GM23338 (cell line): ENCODE measurements around the gene HACD2. TPM values are rescaled to one million over a fixed set of nuclear protein-coding genes. Genes with fewer than 3 reads are reported as not detected.

Experiments
- ATAC-seq: fragments of 200-7000 bp; cut with Tn5 transposase; 3 replicates; pipeline ENCODE4 v1.9.1; 2020
- DNase-seq: peaks from one replicate; pipeline ENCODE4 v3.0.0-alpha.2; 2015; ENCODE audit warnings: low spot score
- H2AFZ ChIP-seq: fragments of 200-600 bp; sonication (generic); 2 replicates; pipeline ENCODE4 v1.8.0; 2016; ENCODE audit warnings: antibody characterized with exemption, mild to moderate bottlenecking, moderate library complexity
- H3F3A ChIP-seq: fragments of 200-600 bp; sonication (generic); replicated peaks from 2 replicates; pipeline ENCODE4 v1.8.0; 2017; ENCODE audit warnings: antibody characterized with exemption, mixed run types, low read depth
- H3K27ac ChIP-seq: fragments of 200-600 bp; sonication (generic); 2 replicates; pipeline ENCODE4 v1.6.1; 2016; ENCODE audit warnings: low read depth
- H3K27me3 ChIP-seq: fragments of 200-600 bp; sonication (generic); 2 replicates; pipeline ENCODE4 v1.8.0; 2016; ENCODE audit warnings: mild to moderate bottlenecking, mixed run types, moderate library complexity; ENCODE audit not compliant: insufficient read depth
- H3K36me3 ChIP-seq: fragments of 200-600 bp; sonication (generic); 2 replicates; pipeline ENCODE4 v1.8.0; 2016; ENCODE audit warnings: mild to moderate bottlenecking; ENCODE audit not compliant: insufficient read depth
- H3K4me1 ChIP-seq: fragments of 200-600 bp; sonication (generic); 2 replicates; pipeline ENCODE4 v1.8.0; 2016; ENCODE audit warnings: mild to moderate bottlenecking, moderate library complexity; ENCODE audit not compliant: insufficient read depth
- H3K4me2 ChIP-seq: fragments of 200-600 bp; sonication (generic); 2 replicates; pipeline ENCODE4 v1.7.1; 2017; ENCODE audit warnings: mixed run types
- H3K4me3 ChIP-seq: fragments of 200-600 bp; sonication (generic); 2 replicates; pipeline ENCODE4 v1.6.1; 2016; ENCODE audit warnings: mixed run types
- H3K79me2 ChIP-seq: fragments of 200-600 bp; sonication (generic); replicated peaks from 2 replicates; pipeline ENCODE4 v1.8.0; 2017; ENCODE audit warnings: mild to moderate bottlenecking; ENCODE audit not compliant: insufficient read depth
- H3K9me2 ChIP-seq: fragments of 200-600 bp; sonication (generic); 2 replicates; pipeline ENCODE4 v1.8.0; 2017; ENCODE audit not compliant: insufficient read depth
- H4K20me1 ChIP-seq: fragments of 200-600 bp; sonication (generic); replicated peaks from 2 replicates; pipeline ENCODE4 v1.8.0; 2017; ENCODE audit warnings: mild to moderate bottlenecking; ENCODE audit not compliant: insufficient read depth
- H3K27ac Mint-ChIP-seq: 2 replicates; pipeline ENCODE4 v1.8.0; 2020; ENCODE audit warnings: inconsistent platforms, mild to moderate bottlenecking, moderate library complexity, mixed read lengths
- H3K27me3 Mint-ChIP-seq: 3 replicates; pipeline ENCODE4 v1.8.0; 2022; ENCODE audit warnings: low read depth, mild to moderate bottlenecking, moderate library complexity, mixed read lengths, inconsistent platforms; ENCODE audit not compliant: insufficient read depth, poor library complexity
- H3K36me3 Mint-ChIP-seq: 3 replicates; pipeline ENCODE4 v1.8.0; 2021; ENCODE audit warnings: low read depth, mild to moderate bottlenecking, inconsistent platforms, moderate library complexity, mixed read lengths
- H3K4me1 Mint-ChIP-seq: 3 replicates; pipeline ENCODE4 v1.8.0; 2020; ENCODE audit warnings: mild to moderate bottlenecking, inconsistent platforms, mixed read lengths
- H3K4me3 Mint-ChIP-seq: 3 replicates; pipeline ENCODE4 v1.8.0; 2021; ENCODE audit warnings: moderate library complexity, mild to moderate bottlenecking, inconsistent platforms, mixed read lengths
- H3K9me3 Mint-ChIP-seq: 3 replicates; pipeline ENCODE4 v1.8.0; 2020; ENCODE audit warnings: moderate library complexity, mild to moderate bottlenecking, inconsistent platforms, mixed read lengths
- CREB1 ChIP-seq: fragments of 250-450 bp; sonication (Bioruptor Pico); IDR thresholded peaks from 2 replicates; pipeline ENCODE4 v1.5.0; 2020; ENCODE audit warnings: low read depth, mild to moderate bottlenecking, moderate library complexity
- CTCF ChIP-seq, 2 experiments: fragments of 200-600 bp in 1 of 2; sonication (generic) in 1 of 2; conservative IDR thresholded peaks; 2 replicates each; pipeline versions ENCODE4 v1.5.1 to v1.6.1; 2016 to 2017; ENCODE audit warnings: antibody characterized with exemption in 2 of 2, low read depth in 2 of 2, mild to moderate bottlenecking in 2 of 2, moderate library complexity in 1 of 2
- ETS1 ChIP-seq: IDR thresholded peaks from 2 replicates; pipeline ENCODE4 v1.6.1; 2016; ENCODE audit warnings: antibody characterized with exemption
- EZH2 ChIP-seq: fragments of 200-600 bp; sonication (generic); IDR thresholded peaks from one replicate; pipeline ENCODE4 v1.8.0; 2017; ENCODE audit warnings: antibody characterized with exemption, mild to moderate bottlenecking, low read depth; ENCODE audit not compliant: unreplicated experiment
- EZH2phosphoT487 ChIP-seq: fragments of 200-600 bp; sonication (generic); IDR thresholded peaks from one replicate; pipeline ENCODE4 v1.8.1; 2018; ENCODE audit warnings: antibody characterized with exemption; ENCODE audit not compliant: unreplicated experiment
- JUNB ChIP-seq: IDR thresholded peaks from one replicate; pipeline ENCODE4 v1.6.1; 2016; ENCODE audit warnings: antibody characterized with exemption; ENCODE audit not compliant: unreplicated experiment
- NANOG ChIP-seq: IDR thresholded peaks from 2 replicates; pipeline ENCODE4 v1.6.1; 2016; ENCODE audit warnings: antibody characterized with exemption, borderline replicate concordance
- POLR2AphosphoS5 ChIP-seq: IDR thresholded peaks from 2 replicates; pipeline ENCODE4 v1.6.1; 2016; ENCODE audit warnings: antibody characterized with exemption, low read depth
- STAT1 ChIP-seq: IDR thresholded peaks from one replicate; pipeline ENCODE4 v1.6.1; 2016; ENCODE audit warnings: antibody characterized with exemption; ENCODE audit not compliant: unreplicated experiment
- ZNF114 ChIP-seq: fragments of 250-450 bp; sonication (Bioruptor Pico); IDR thresholded peaks from 2 replicates; pipeline ENCODE4 v1.5.0; 2020; ENCODE audit warnings: mild to moderate bottlenecking, moderate library complexity
- ZNF331 ChIP-seq: fragments of 250-450 bp; sonication (Bioruptor Pico); IDR thresholded peaks from 2 replicates; pipeline ENCODE4 v1.5.0; 2020; ENCODE audit warnings: low read depth, mild to moderate bottlenecking, moderate library complexity
- ZNF462 ChIP-seq: fragments of 250-450 bp; sonication (Bioruptor Pico); IDR thresholded peaks from 2 replicates; pipeline ENCODE4 v1.5.0; 2020; ENCODE audit warnings: mild to moderate bottlenecking, moderate library complexity
- polyA plus RNA-seq: library from polyadenylated mRNA; unstranded; fragments of >200 nt; fragmentation: Nextera tagmentation; extraction: Ambion mirVana; gene quantifications from 2 replicates; pipeline ENCODE4 v1.2.1, GENCODE V29; 2016
- total RNA-seq: library from RNA; depleted of rRNA; stranded (reverse); fragments of >200 nt; shearing (Covaris generic); gene quantifications from 2 replicates; pipeline ENCODE4 v1.2.3, GENCODE V29; 2014

HACD2 gene
- total and polyA plus RNA-seq, 2 experiments from 2014 or later, result 13.4 to 31.5 TPM

- TF ChIP-seq ETS1, result no peak
Observed at GRCh38 chr3:123533554-123534159, 51.2 kb downstream of the HACD2 start (continued).

- Mint-ChIP-seq H3K4me1 (no peaks in the 10 kb centered on the region), H3K4me3 (no peak overlapping the region), H3K27me3 (no peaks in the 10 kb centered on the region), H3K36me3 (no peaks in the 10 kb centered on the region), H3K27ac (no peak overlapping the region), H3K9me3 (no peaks in the 10 kb centered on the region)
- H4K20me1 ChIP-seq, result 0 out of 2 replicates have a peak, but pooled peaks cover 5% of the 10 kb centered on the region
- H3K4me3 ChIP-seq, result no peak overlapping the region
- H3K4me2 ChIP-seq, result no peak overlapping the region
- H2AFZ ChIP-seq, result no peak overlapping the region
- H3K79me2 ChIP-seq, result no peaks in the 10 kb centered on the region
- no peak overlapping the region for H3K27ac ChIP-seq
- H3K4me1 ChIP-seq, result no peaks in the 10 kb centered on the region
- no peaks in the 10 kb centered on the region for H3K27me3 ChIP-seq
- no peaks in the 10 kb centered on the region for H3K9me2 ChIP-seq
- ATAC-seq (no peak), DNase-seq (no peak)
- no peaks in the 10 kb centered on the region for H3K36me3 ChIP-seq
- H3F3A ChIP-seq, result no peaks in the 10 kb centered on the region
- TF ChIP-seq EZH2phosphoT487, result no peak
- TF ChIP-seq POLR2AphosphoS5, result no peak
- no peak for TF ChIP-seq STAT1
- no peak for TF ChIP-seq CREB1 (CRISPR knock-in tag)
- no peak for TF ChIP-seq ZNF114 (CRISPR knock-in tag)
- TF ChIP-seq ZNF462, result no peak
- TF ChIP-seq NANOG, result no peak
- no peak for TF ChIP-seq JUNB
- TF ChIP-seq EZH2, result no peak
- no peak for TF ChIP-seq ZNF331
- no peak for TF ChIP-seq ETS1
- TF ChIP-seq CTCF (conservative IDR thresholded peaks at IDR 0.05; ENCODE audit: low read depth in 2 of 2), result no peak
Observed at GRCh38 chr3:123528130-123528529, 56.7 kb downstream of the HACD2 start.
